Measurements from ENCODE around the gene PSME2. TPM values are rescaled to one million over a fixed set of nuclear protein-coding genes. Genes with fewer than 3 reads are reported as not detected.

Gene PSME2
- total and polyA plus RNA-seq, 9 of the 15 experiments (the other 6 are each of a cell fraction or from before 2014, with no cell fraction given), result 111 to 579 (median 159) TPM

DNA sequence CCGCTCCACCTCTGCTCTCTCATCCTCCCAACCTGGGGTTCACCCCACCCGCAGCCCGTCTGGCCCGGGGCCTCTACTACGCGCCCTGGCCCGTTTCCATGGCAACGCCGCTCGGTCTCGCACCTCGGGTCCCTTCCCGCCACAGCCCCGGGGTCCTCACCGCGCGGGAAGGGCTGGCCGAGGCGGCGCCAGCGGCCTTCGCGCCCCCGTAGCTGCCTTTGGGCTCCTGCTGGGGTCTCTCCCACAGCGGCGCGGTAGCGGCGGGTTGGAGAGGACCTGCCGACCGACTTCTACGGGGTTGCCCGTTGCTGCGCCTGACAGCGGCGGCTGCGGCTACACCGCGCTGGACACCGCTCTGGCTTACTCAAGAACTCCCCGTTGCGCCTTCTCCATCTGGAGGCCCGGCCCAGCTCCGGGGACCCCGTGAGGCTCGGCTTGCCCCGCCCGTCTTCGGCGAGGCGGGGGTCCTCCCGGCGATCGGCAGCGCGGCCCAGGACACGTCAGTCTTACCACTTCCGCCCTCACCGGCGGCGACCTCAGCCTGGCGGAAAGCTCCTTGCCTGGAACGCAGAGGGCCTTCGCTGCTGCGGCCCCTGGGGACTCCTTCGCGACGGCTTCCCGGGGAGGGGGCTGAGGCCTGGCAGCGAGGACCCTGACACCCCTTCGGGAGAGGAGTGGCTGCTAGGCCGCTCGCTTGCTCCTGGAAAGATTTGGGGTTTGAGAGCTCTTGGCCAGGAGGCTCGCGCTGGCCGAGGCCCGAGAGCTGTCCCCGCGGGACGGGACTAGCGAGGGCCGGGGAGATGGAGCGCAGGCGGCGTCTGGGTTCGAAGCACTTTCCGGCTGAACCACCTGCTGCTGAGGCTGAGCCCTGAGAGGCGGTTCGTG is 49.0 kb upstream of the PSME2 start, which contains the start of gene TM9SF1 (continued):
- TF ChIP-seq ZNF407 (IDR thresholded peaks at IDR 0.05; ENCODE audit: low read depth), result peak; percentile 18; the same call in 1 of the 2 replicates
- no peak for TF ChIP-seq ZNF143 (CRISPR knock-in tag; IDR thresholded peaks at IDR 0.05)
- no peak for TF ChIP-seq PTBP1 (IDR thresholded peaks at IDR 0.05; ENCODE audit: low read depth, low read length)
- no peak for TF ChIP-seq PTRF (tag; IDR thresholded peaks at IDR 0.05)
- TF ChIP-seq MEF2D (tag; conservative IDR thresholded peaks at IDR 0.05; ENCODE audit: low read depth), result no peak
- no peak for TF ChIP-seq THRAP3 (IDR thresholded peaks at IDR 0.05; ENCODE audit: borderline replicate concordance)
- no peak for TF ChIP-seq PYGO2 (tag; IDR thresholded peaks at IDR 0.05)
- peak; percentile 84 for TF ChIP-seq GTF2E2 (tag; IDR thresholded peaks at IDR 0.05)
- 0 out of 2 replicates have a peak, but pooled peaks have one; percentile 55 for TF ChIP-seq E2F1 (CRISPR knock-in tag; IDR thresholded peaks at IDR 0.05)
- no peak for TF ChIP-seq PRMT5 (CRISPR knock-in tag; IDR thresholded peaks at IDR 0.05)
- TF ChIP-seq HNRNPK (IDR thresholded peaks at IDR 0.05; ENCODE audit: low read depth, low read length, poor library complexity, severe bottlenecking), result no peak
- TF ChIP-seq OTX1 (CRISPR knock-in tag; IDR thresholded peaks at IDR 0.05), result no peak
- no peak for TF ChIP-seq RHOXF2B (CRISPR knock-in tag; conservative IDR thresholded peaks at IDR 0.05)
- TF ChIP-seq, protein P1, sequence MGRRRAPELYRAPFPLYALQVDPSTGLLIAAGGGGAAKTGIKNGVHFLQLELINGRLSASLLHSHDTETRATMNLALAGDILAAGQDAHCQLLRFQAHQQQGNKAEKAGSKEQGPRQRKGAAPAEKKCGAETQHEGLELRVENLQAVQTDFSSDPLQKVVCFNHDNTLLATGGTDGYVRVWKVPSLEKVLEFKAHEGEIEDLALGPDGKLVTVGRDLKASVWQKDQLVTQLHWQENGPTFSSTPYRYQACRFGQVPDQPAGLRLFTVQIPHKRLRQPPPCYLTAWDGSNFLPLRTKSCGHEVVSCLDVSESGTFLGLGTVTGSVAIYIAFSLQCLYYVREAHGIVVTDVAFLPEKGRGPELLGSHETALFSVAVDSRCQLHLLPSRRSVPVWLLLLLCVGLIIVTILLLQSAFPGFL (CRISPR knock-in tag; IDR thresholded peaks at IDR 0.05), result no peak
- TF ChIP-seq CBX1 (IDR thresholded peaks at IDR 0.05; ENCODE audit: low read depth), result 0 out of 2 replicates have a peak, but pooled peaks have one; percentile 10
- TF ChIP-seq DNMT1 (IDR thresholded peaks at IDR 0.05), result no peak
- TF ChIP-seq PPARD (CRISPR knock-in tag; IDR thresholded peaks at IDR 0.05), result no peak
- TF ChIP-seq ERF (CRISPR knock-in tag; IDR thresholded peaks at IDR 0.05), result no peak

All from K562 (cell line).